Measurements from ENCODE around the gene TMEM255A.
"Not testable (repeated sequence)": the region's sequence is repeated elsewhere in the genome, so short reads cannot be mapped to it uniquely, and the experiment has no call there.

Gene TMEM255A

DNA sequence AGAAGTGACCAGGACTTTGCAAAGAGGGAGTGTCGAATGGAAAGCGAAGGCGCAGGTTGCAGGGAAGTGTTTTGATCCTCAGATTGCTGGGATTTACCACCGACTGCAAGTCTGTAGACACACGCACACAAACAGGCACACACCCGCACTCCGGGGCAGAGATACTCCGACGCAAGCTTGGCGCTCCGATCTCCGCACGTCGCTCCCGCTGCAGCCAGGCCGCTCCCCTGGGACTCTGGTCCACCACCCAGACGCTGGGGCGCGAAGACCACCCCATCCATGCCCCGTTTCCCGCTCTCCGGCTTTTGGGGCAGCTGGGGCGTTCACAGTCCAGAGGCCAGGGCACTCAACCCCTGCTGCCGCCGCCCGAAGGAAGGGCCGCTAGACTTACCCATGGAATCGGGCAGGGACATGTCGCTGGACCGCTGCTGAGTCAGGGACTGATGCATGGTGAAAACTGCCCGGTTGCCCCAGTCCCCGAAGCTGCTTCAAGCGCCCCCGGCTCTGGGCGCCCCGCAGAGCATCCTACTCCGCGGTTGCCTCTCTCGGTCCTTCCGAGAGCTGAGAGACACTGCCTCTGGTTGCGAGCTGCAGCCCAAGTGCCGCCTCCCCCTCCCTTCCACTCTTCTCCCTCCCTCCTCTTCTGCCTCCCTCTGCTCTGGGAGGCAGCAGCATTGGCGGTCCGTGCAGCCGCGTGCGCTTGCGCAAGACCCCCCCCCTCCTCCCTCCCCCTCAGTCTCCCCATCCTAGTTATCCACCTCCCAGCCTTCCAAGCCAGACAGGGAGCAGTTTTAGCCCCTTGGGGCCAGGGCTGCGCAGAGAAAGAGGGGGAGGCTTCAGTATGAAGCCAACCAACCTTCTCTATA is at the start of gene TMEM255A:
Gene TMEM255A, minus strand, starts transcription at position 601 of the 866 bp plus-strand sequence. Its CDS starts 152 bp downstream, at position 449.
- H3K27ac ChIP-seq = no peak within 1 kb of the TSS
- no peak for DNase-seq (ENCODE audit: low spot score)
- peak within 1 kb of the TSS; percentile 67 for H3K4me3 ChIP-seq
- TF ChIP-seq, protein P1, sequence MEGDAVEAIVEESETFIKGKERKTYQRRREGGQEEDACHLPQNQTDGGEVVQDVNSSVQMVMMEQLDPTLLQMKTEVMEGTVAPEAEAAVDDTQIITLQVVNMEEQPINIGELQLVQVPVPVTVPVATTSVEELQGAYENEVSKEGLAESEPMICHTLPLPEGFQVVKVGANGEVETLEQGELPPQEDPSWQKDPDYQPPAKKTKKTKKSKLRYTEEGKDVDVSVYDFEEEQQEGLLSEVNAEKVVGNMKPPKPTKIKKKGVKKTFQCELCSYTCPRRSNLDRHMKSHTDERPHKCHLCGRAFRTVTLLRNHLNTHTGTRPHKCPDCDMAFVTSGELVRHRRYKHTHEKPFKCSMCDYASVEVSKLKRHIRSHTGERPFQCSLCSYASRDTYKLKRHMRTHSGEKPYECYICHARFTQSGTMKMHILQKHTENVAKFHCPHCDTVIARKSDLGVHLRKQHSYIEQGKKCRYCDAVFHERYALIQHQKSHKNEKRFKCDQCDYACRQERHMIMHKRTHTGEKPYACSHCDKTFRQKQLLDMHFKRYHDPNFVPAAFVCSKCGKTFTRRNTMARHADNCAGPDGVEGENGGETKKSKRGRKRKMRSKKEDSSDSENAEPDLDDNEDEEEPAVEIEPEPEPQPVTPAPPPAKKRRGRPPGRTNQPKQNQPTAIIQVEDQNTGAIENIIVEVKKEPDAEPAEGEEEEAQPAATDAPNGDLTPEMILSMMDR (IDR thresholded peaks at IDR 0.05) = no peak

DNA sequence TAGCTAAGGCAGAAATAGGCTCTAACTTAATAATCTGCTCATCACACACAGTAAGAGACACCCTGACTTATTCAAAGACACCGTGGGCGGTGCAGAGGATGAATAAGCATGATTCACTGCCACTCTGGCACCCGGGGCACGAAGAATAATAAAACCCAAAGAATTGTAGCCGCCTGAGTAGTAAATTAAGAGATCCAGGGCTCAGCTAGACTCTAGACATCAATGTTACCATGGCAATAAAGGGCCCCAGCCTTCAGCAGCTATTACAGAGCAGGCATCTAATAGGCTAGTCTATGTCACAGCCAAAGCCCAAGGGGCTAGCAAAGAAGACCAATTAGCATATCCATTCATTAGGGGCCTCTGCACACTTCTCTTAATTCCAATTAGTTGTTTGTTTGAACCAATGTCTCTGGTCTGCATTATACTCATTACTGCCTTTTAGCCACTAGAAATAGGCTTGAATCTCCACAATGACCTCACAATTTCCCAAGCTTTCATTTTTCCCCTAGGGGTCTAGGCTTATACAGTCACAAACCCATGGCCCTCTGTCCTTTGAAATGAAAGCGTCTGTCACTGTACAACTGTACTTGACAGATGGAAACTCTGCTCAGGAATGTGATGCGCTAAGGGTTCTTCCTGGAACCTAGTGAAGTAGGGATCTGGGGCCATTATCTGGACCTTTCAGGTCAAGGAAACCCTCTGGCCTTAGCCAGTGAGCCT is 47.6 kb upstream of the TMEM255A start:
- Histone ChIP-seq H3K4me3 (no peak overlapping the region), H3K27ac (no peak overlapping the region)
- no peak for DNase-seq (ENCODE audit: low spot score)
- TF ChIP-seq, protein P1 (IDR thresholded peaks at IDR 0.05) = no peak

GRCh38 chrX:120357186-120357585 is 45.9 kb upstream of the TMEM255A start:
- DNase-seq (ENCODE audit: low spot score) = no peak
- TF ChIP-seq, protein P1 (IDR thresholded peaks at IDR 0.05) = no peak
- no peak overlapping the region for H3K27ac ChIP-seq
- no peak overlapping the region for H3K4me3 ChIP-seq

- Histone ChIP-seq H3K4me3 (no peak overlapping the region), H3K27ac (no peak overlapping the region)
- TF ChIP-seq, protein P1 (IDR thresholded peaks at IDR 0.05) = no peak
- DNase-seq (ENCODE audit: low spot score) = no peak
Measured at GRCh38 chrX:120356084-120356483, 44.8 kb upstream of the TMEM255A start.

DNA sequence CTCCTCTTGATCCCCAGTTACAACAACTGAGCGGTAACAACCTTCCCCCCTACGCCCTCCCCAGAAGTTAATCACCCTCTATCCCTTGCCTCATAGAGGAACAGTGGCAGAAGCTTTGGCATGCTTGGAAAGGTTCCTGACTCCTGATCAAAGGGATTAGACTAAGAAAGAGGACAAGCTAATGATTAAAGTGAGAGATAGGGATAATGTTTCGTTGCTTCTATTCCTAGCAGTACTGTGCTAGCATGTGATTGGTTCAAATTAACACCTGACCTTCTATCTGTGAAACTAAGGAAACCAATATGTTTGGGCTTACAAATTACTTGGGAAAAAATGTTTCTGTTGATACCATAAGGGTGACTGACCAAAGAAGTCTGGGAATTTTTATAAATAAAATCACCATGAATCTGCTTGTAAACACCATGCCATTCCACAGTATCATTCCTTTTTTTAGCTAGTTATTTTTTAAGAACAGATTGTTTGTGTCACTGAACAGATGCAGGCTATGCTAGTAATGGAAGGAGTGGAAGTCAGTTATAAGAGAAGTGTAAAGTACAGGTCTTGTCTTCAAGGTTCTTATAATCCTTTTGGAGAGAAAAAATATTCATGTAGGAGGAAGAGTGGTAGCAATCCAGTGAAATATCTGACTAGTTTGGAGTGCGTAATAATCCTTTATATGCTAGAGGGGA is 39.3 kb upstream of the TMEM255A start:
- TF ChIP-seq, protein P1 (IDR thresholded peaks at IDR 0.05) = no peak
- Histone ChIP-seq H3K4me3 (no peak overlapping the region), H3K27ac (no peak overlapping the region)
- no peak for DNase-seq (ENCODE audit: low spot score)

DNA sequence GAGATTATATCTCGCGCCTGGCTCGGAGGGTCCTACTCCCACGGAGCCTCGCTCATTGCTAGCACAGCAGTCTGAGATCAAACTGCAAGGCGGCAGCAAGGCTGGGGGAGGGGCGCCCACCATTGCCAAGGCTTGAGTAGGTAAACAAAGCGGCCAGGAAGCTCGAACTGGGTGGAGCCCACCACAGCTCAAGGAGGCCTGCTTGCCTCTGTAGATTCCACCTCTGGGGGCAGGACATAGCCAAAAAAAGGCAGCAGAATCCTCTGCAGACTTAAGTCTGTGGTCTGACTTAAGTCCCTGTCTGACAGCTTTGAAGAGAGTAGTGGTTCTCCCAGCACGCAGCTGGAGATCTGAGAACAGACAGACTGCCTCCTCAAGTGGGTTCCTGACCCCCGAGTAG is 33.3 kb upstream of the TMEM255A start:
- H3K4me3 ChIP-seq; DNase-seq (ENCODE audit: low spot score); H3K27ac ChIP-seq: not testable (repeated sequence)

- Histone ChIP-seq H3K27ac (no peak overlapping the region), H3K4me3 (no peak overlapping the region)
- TF ChIP-seq, protein P1 (IDR thresholded peaks at IDR 0.05) = no peak
- no peak for DNase-seq (ENCODE audit: low spot score)
Measured at GRCh38 chrX:120336899-120337298, 25.6 kb upstream of the TMEM255A start.
